Panc1 (cell line): ENCODE data around the gene ACTG1. TPM values are rescaled to one million over a fixed set of nuclear protein-coding genes. Genes with fewer than 3 reads are reported as not detected.

Experiments used
- ATAC-seq: fragments of 200-7000 bp; cut with Tn5 transposase; 2 replicates; pipeline ENCODE4 v1.9.1; 2020; ENCODE audit warnings: mild to moderate bottlenecking, moderate library complexity
- BruUV-seq: library from RNA; stranded (reverse); fragments of 400-500 nt; replicated peaks from 2 replicates; lab custom pipeline; 2021; lab: Mats Ljungman, UMichigan
- CTCF ChIA-PET: fragments of 300-600 bp; sonication (Branson Sonifier 250); formaldehyde crosslinking; loops from one replicate; lab custom pipeline; 2022; ENCODE audit warnings: antibody characterized with exemption; lab: Charles Lee
- POLR2A ChIA-PET: fragments of 300-600 bp; sonication (Branson Sonifier 250); formaldehyde crosslinking; loops from one replicate; lab custom pipeline; 2022; ENCODE audit warnings: antibody characterized with exemption; lab: Charles Lee
- DNase-seq: peaks from one replicate; pipeline ENCODE4 v3.0.0-alpha.2; 2010; ENCODE audit warnings: low read depth, low spot score
- H3K27ac ChIP-seq: 2 replicates; pipeline ENCODE4 v1.5.1; 2011; ENCODE audit warnings: mild to moderate bottlenecking, low read length, inconsistent platforms
- H3K27me3 ChIP-seq: fragments of 200-500 bp; sonication (Bioruptor generic); 2 replicates; pipeline ENCODE4 v1.6.0; 2014; ENCODE audit warnings: low read length, inconsistent platforms; ENCODE audit not compliant: control insufficient read depth, insufficient read depth
- H3K36me3 ChIP-seq: fragments of 200-500 bp; sonication (Bioruptor generic); 2 replicates; pipeline ENCODE4 v1.5.1; 2014; ENCODE audit warnings: inconsistent platforms, mild to moderate bottlenecking, low read length, moderate library complexity; ENCODE audit not compliant: control insufficient read depth, insufficient read depth
- H3K4me1 ChIP-seq: 2 replicates; pipeline ENCODE4 v1.5.1; 2011; ENCODE audit warnings: inconsistent platforms, mild to moderate bottlenecking, low read length, moderate library complexity; ENCODE audit not compliant: control insufficient read depth, insufficient read depth
- H3K4me3 ChIP-seq, 2 experiments: 2 replicates each; pipeline ENCODE4 v1.5.1; 2011 to 2012; ENCODE audit warnings: low read depth in 2 of 2, low read length in 2 of 2, mild to moderate bottlenecking in 2 of 2, inconsistent platforms in 1 of 2, moderate library complexity in 1 of 2
- H3K9me3 ChIP-seq: fragments of 200-500 bp; sonication (Bioruptor generic); 2 replicates; pipeline ENCODE4 v1.5.1; 2014; ENCODE audit warnings: low read depth, mild to moderate bottlenecking, inconsistent platforms, low read length, moderate library complexity; ENCODE audit not compliant: control insufficient read depth, insufficient read depth
- CTCF ChIP-seq: fragments of 450-650 bp; IDR thresholded peaks from 2 replicates; pipeline ENCODE4 v1.5.1; 2017; ENCODE audit warnings: mild to moderate bottlenecking
- POLR2AphosphoS5 ChIP-seq: IDR thresholded peaks from 2 replicates; pipeline ENCODE4 v1.6.1; 2012; ENCODE audit warnings: mild to moderate bottlenecking, low read depth, low read length, moderate library complexity
- REST ChIP-seq, 2 experiments: IDR thresholded peaks; 2 replicates each; pipeline ENCODE4 v1.6.1; 2011 to 2012; ENCODE audit warnings: low read depth in 2 of 2, control low read depth in 1 of 2, low read length in 1 of 2, mild to moderate bottlenecking in 1 of 2, moderate library complexity in 1 of 2; ENCODE audit not compliant: insufficient read depth in 1 of 2
- SIN3A ChIP-seq: IDR thresholded peaks from 2 replicates; pipeline ENCODE4 v1.6.1; 2012; ENCODE audit warnings: low read depth, mild to moderate bottlenecking, low read length, moderate library complexity, borderline replicate concordance; ENCODE audit not compliant: insufficient read depth
- TCF7L2 ChIP-seq: IDR thresholded peaks from 2 replicates; pipeline ENCODE4 v1.6.1; 2011; ENCODE audit warnings: mild to moderate bottlenecking, low read depth, low read length, inconsistent platforms
- in situ Hi-C: cut with HindIII; loops from 2 replicates; pipeline ENCODE4 v1.10.0; 2016; ENCODE audit warnings: low sequenced_read_pairs, low pct_unique_long_range_greater_than_20kb
- intact Hi-C: fragments of 100-400 bp; cut with micrococcal nuclease; formaldehyde crosslinking; loops from one replicate; pipeline ENCODE4 v1.10.0; 2022; ENCODE audit not compliant: unreplicated experiment
- total RNA-seq: library from RNA; stranded (reverse); gene quantifications from one replicate; pipeline ENCODE4 v1.2.1, GENCODE V29; 2021; ENCODE audit not compliant: unreplicated experiment

Gene ACTG1
- total RNA-seq, 1 experiment from 2014 or later: 4,502 TPM

- Histone ChIP-seq H3K27me3 (no peaks in the 10 kb centered on the region), H3K36me3 (peaks cover 14% of the 10 kb centered on the region), H3K4me3 (peak overlapping the region; percentile 84 to 91), H3K27ac (peak overlapping the region; percentile 100), H3K9me3 (no peaks in the 10 kb centered on the region), H3K4me1 (peaks cover 53% of the 10 kb centered on the region)
- intact Hi-C loops (no loop called here), in situ Hi-C loops (no loop called here)
- POLR2A ChIA-PET: interaction anchor here (0.6 kb wide), 1 partner anchor 151 kb away, joined by 4 read pairs; no protein-coding TSS in a partner anchor
- ATAC-seq (no peak), DNase-seq (no peak)
- no peak for TF ChIP-seq SIN3A
- TF ChIP-seq POLR2AphosphoS5: peak; percentile 18; the same call in 1 of the 2 replicates
- BruUV-seq: no TSS peak
- CTCF ChIA-PET: no interaction called here
Measured at GRCh38 chr17:81549826-81550225, 37.2 kb upstream of the ACTG1 start.

- no peaks in the 10 kb centered on the region for H3K27me3 ChIP-seq
- in situ Hi-C loops (no loop called here), intact Hi-C loops (no loop called here)
- peak overlapping the region; percentile 84 to 91 for H3K4me3 ChIP-seq
- peak; percentile 80; the same call in 1 of the 2 replicates for TF ChIP-seq SIN3A
- TF ChIP-seq CTCF: no peak
- TF ChIP-seq POLR2AphosphoS5: 0 out of 2 replicates have a peak, but pooled peaks have one; percentile 11
- no peak for TF ChIP-seq REST (IDR thresholded peaks at IDR 0.05; ENCODE audit: insufficient read depth in 1 of 2, low read depth in 2 of 2, low read length in 1 of 2)
- CTCF ChIA-PET: no interaction called here
- BruUV-seq: no TSS peak
- no peaks in the 10 kb centered on the region for H3K9me3 ChIP-seq
- peaks cover 14% of the 10 kb centered on the region for H3K36me3 ChIP-seq
- ATAC-seq (no peak), DNase-seq (no peak)
- POLR2A ChIA-PET: interaction anchor here (0.5 to 0.7 kb wide), 3 partner anchors 8 to 28 kb away, joined by 3 to 8 read pairs (median 4); no protein-coding TSS in a partner anchor
- peak overlapping the region; percentile 100 for H3K27ac ChIP-seq
- H3K4me1 ChIP-seq: peaks cover 52% of the 10 kb centered on the region
Measured at GRCh38 chr17:81549031-81549557, 36.5 kb upstream of the ACTG1 start.

- Histone ChIP-seq H3K27ac (peak overlapping the region; percentile 78), H3K4me3 (peak overlapping the region; percentile 15 to 91), H3K27me3 (no peaks in the 10 kb centered on the region), H3K4me1 (peaks cover 53% of the 10 kb centered on the region), H3K36me3 (peaks cover 14% of the 10 kb centered on the region), H3K9me3 (no peaks in the 10 kb centered on the region)
- ChIA-PET POLR2A (no interaction called here), CTCF (interaction anchor here (0.6 kb wide), 1 partner anchor 425 kb away, joined by 3 read pairs; no protein-coding TSS in a partner anchor)
- no peak for ATAC-seq
- TF ChIP-seq POLR2AphosphoS5: 0 out of 2 replicates have a peak, but pooled peaks have one; percentile 25
- TF ChIP-seq TCF7L2: no peak
- in situ Hi-C loops (no loop called here), intact Hi-C loops (no loop called here)
- DNase-seq: no peak
- BruUV-seq: no TSS peak
Measured at GRCh38 chr17:81547614-81547982, 35.0 kb upstream of the ACTG1 start.
